ENCODE results near the gene SNN.

SNN gene

DNA sequence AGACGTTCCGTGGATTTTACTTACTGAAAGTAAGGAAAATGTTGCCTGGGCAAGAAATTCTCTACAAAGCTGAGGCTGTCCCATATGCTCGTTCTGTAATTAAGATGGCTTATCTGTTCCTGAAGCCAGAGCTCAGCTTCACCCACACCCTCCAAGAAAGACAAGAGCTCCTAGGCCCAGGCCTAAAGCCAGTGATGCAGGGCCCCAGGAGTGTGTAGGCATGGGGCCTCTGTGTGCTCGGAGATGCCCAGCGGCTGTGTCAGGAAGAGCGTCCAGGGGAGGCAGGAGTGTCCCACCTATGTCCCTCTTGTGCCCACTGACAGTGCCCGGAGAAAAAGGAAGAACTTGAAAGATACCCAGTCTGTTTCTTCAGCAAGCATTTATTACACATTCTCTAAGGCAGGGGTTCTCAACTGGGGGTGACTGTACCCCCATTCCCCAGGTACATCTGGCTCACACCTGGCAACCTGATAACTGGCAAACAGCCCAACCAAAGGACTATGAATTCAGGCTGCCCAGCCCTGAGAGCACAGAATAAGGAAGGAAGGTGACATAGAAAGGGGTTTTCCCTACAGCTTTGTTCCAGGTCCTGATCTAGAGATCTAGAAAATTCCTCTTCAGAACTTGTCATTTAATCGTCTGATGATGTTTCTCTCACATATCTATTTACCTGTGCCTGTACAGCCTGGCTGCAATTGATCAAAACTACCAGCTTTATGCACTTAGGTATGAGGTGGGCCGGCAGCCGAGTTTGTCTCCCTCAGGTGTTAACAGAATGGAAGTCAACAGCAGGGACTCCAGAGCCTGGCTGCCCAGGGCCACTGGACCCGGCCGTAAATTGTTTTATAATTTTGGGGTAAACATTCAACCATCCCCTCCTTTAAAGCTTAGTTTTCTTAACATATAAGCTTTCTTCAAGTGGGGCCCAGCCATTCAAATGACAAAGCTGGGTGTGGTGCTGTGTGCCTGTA is 12.0 kb downstream of the SNN start:
- no peak overlapping the region for H3K4me3 ChIP-seq (ENCODE audit: low read depth, low read length)
- TF ChIP-seq, protein P1, sequence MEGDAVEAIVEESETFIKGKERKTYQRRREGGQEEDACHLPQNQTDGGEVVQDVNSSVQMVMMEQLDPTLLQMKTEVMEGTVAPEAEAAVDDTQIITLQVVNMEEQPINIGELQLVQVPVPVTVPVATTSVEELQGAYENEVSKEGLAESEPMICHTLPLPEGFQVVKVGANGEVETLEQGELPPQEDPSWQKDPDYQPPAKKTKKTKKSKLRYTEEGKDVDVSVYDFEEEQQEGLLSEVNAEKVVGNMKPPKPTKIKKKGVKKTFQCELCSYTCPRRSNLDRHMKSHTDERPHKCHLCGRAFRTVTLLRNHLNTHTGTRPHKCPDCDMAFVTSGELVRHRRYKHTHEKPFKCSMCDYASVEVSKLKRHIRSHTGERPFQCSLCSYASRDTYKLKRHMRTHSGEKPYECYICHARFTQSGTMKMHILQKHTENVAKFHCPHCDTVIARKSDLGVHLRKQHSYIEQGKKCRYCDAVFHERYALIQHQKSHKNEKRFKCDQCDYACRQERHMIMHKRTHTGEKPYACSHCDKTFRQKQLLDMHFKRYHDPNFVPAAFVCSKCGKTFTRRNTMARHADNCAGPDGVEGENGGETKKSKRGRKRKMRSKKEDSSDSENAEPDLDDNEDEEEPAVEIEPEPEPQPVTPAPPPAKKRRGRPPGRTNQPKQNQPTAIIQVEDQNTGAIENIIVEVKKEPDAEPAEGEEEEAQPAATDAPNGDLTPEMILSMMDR (IDR thresholded peaks at IDR 0.05; ENCODE audit: low read depth, low read length) = no peak
- DNase-seq = no peak
- peaks cover 98% of the 10 kb centered on the region for H3K36me3 ChIP-seq
- no peaks in the 10 kb centered on the region for H3K27me3 ChIP-seq (ENCODE audit: insufficient read depth, low read depth, severe bottlenecking)
- no peaks in the 10 kb centered on the region for H3K9me3 ChIP-seq (ENCODE audit: severe bottlenecking)
- peak overlapping the region; percentile 38 for H3K27ac ChIP-seq

DNA sequence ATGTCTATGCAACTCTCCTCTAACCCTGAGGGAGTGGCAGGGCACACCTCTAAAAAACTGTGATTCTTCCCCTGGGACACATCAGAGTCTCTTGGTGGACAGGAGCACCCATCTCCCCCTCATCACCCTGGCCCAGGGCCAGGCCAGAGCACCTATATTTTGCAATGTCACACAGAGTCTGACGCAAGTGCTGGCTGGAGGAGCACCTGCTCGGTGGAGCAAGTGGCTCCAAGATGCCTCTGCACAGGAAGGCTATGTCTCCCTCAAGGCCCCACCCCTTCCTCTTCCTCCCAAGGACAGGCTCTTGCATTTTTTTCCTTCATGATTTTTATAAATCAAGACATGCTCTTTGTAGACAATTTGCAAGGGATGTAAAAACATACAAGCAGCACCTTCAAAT is 13.3 kb downstream of the SNN start:
- Histone ChIP-seq H3K27ac (no peak overlapping the region), H3K36me3 (peaks cover 100% of the 10 kb centered on the region), H3K9me3 (ENCODE audit: severe bottlenecking) (no peaks in the 10 kb centered on the region), H3K27me3 (ENCODE audit: insufficient read depth, low read depth, severe bottlenecking) (no peaks in the 10 kb centered on the region), H3K4me3 (ENCODE audit: low read depth, low read length) (no peak overlapping the region)
- DNase-seq = no peak
- TF ChIP-seq, protein P1 (IDR thresholded peaks at IDR 0.05; ENCODE audit: low read depth, low read length) = no peak

DNA sequence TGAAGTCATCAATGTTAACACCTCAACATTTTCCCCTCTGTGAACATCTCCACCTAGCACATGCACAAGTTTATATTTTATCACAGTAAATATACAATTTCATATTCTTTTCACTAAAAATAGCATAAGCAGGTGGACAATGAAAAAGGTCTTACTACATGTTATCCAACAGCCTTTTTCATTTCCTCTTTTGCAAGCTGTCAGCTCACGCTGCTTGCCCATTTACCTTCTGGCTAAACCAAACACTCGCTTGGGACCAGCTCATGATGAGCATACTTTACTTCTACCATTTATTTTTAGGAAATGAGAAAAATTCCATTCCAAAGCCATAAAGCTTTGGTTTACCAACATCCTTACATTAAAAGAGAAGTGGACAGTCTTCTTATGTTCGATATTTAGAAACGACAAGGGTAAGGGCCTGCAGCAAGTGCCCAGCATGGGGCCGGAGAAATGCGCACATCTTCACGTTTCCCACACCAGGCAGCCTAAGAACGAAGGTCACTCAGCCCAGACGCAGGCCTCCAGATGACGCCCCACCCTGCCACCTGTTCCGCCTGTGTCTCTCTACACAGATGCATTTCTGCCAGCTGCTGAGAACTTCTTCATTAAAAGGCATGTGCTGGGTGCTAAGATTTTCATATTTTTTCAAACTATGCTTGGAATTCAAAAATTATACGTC is 13.9 kb downstream of the SNN start:
- TF ChIP-seq, protein P1 (IDR thresholded peaks at IDR 0.05; ENCODE audit: low read depth, low read length) = no peak
- Histone ChIP-seq H3K9me3 (ENCODE audit: severe bottlenecking) (no peaks in the 10 kb centered on the region), H3K27me3 (ENCODE audit: insufficient read depth, low read depth, severe bottlenecking) (no peaks in the 10 kb centered on the region), H3K27ac (no peak overlapping the region), H3K4me3 (ENCODE audit: low read depth, low read length) (no peak overlapping the region), H3K36me3 (peaks cover 100% of the 10 kb centered on the region)
- DNase-seq = peak; percentile 38

DNA sequence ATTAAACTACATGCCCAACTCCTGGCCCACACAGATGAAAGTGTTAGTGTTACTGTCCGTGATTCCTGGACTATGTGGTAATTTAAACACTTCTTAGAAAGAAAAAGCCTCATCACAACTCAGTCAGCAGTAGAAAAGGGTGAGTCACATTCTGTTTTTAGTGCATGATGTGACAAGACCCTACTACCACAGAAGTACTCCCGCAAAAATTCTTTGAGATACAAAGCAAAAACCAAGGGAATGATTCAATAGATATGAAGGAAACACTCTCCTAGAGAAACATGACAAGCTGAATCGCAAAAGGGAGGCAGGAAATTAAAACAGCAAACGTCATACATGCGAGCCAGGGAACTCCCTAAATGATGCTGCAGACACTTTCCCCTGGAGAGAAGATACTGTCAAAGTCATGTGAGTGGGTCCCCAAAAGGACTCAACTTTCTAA is 14.4 kb downstream of the SNN start:
- TF ChIP-seq, protein P1 (IDR thresholded peaks at IDR 0.05; ENCODE audit: low read depth, low read length) = no peak
- Histone ChIP-seq H3K9me3 (ENCODE audit: severe bottlenecking) (no peaks in the 10 kb centered on the region), H3K27me3 (ENCODE audit: insufficient read depth, low read depth, severe bottlenecking) (no peaks in the 10 kb centered on the region), H3K27ac (no peak overlapping the region), H3K4me3 (ENCODE audit: low read depth, low read length) (no peak overlapping the region), H3K36me3 (peaks cover 100% of the 10 kb centered on the region)
- no peak for DNase-seq

DNA sequence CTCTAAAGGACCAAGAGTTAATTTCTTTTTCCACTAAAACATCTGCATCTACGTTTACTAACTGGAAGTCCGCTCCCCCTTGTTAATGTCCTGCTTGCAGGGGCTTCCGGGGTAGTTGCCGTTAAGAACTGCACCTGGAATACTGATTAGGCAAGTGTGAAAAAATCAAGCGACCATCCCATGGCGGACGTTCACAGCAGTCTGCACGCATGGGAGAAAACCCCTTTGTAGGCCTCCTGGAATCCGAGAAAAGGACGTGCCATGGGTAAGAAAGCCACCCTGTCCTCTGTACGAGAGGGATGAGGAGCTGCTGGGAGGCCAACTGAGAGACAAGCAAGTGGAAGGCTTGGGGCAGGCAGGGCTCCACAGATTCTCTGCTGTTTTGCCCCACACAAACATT is 14.9 kb downstream of the SNN start:
- no peak overlapping the region for H3K4me3 ChIP-seq (ENCODE audit: low read depth, low read length)
- TF ChIP-seq, protein P1 (IDR thresholded peaks at IDR 0.05; ENCODE audit: low read depth, low read length) = no peak
- DNase-seq = no peak
- H3K9me3 ChIP-seq (ENCODE audit: severe bottlenecking) = no peaks in the 10 kb centered on the region
- no peaks in the 10 kb centered on the region for H3K27me3 ChIP-seq (ENCODE audit: insufficient read depth, low read depth, severe bottlenecking)
- H3K36me3 ChIP-seq = peaks cover 100% of the 10 kb centered on the region
- no peak overlapping the region for H3K27ac ChIP-seq
